H9 (cell line): ENCODE data around the gene ZNF652. TPM values are rescaled to one million over a fixed set of nuclear protein-coding genes. Genes with fewer than 3 reads are reported as not detected.

Experiments
- DNase-seq: peaks from one replicate; pipeline ENCODE4 v3.0.0-alpha.2; 2017
- H2AFZ ChIP-seq: one replicate; pipeline ENCODE4 v1.6.1; 2013; ENCODE audit warnings: mild to moderate bottlenecking, low read length, control low read depth, moderate library complexity
- H2AK5ac ChIP-seq: 2 replicates; pipeline ENCODE4 v1.6.1; 2013; ENCODE audit warnings: low read length, control low read depth, mixed read lengths; ENCODE audit not compliant: insufficient read length
- H2BK120ac ChIP-seq: one replicate; pipeline ENCODE4 v1.6.1; 2013; ENCODE audit warnings: low read depth, mild to moderate bottlenecking, low read length, control low read depth, inconsistent platforms; ENCODE audit not compliant: poor library complexity, severe bottlenecking
- H2BK12ac ChIP-seq: 2 replicates; pipeline ENCODE4 v1.6.1; 2013; ENCODE audit warnings: low read length, control low read depth, mixed read lengths, low read depth; ENCODE audit not compliant: insufficient read length
- H2BK15ac ChIP-seq: 2 replicates; pipeline ENCODE4 v1.6.1; 2013; ENCODE audit warnings: low read depth, low read length, control low read depth
- H2BK20ac ChIP-seq: one replicate; pipeline ENCODE4 v1.6.1; 2013; ENCODE audit warnings: low read depth, mild to moderate bottlenecking, low read length, control low read depth, inconsistent platforms; ENCODE audit not compliant: poor library complexity, severe bottlenecking
- H2BK5ac ChIP-seq: 2 replicates; pipeline ENCODE4 v1.6.1; 2013; ENCODE audit warnings: low read length, control low read depth, mixed read lengths; ENCODE audit not compliant: insufficient read length
- H3K14ac ChIP-seq: 2 replicates; pipeline ENCODE4 v1.6.1; 2013; ENCODE audit warnings: low read length, control low read depth; ENCODE audit not compliant: insufficient read depth
- H3K18ac ChIP-seq: 2 replicates; pipeline ENCODE4 v1.6.1; 2013; ENCODE audit warnings: low read depth, mild to moderate bottlenecking, mixed read lengths, low read length, control low read depth; ENCODE audit not compliant: insufficient read length
- H3K23ac ChIP-seq: 2 replicates; pipeline ENCODE4 v1.6.1; 2013; ENCODE audit warnings: low read length, control low read depth, mixed read lengths, low read depth; ENCODE audit not compliant: insufficient read length
- H3K23me2 ChIP-seq: 2 replicates; pipeline ENCODE4 v1.6.1; 2013; ENCODE audit warnings: low read depth, mild to moderate bottlenecking, mixed read lengths, low read length, control low read depth; ENCODE audit not compliant: insufficient read length, poor library complexity, severe bottlenecking
- H3K27ac ChIP-seq: 2 replicates; pipeline ENCODE4 v1.5.1; 2013; ENCODE audit warnings: low read length, control low read depth, mixed read lengths, low read depth; ENCODE audit not compliant: insufficient read length
- H3K27me3 ChIP-seq: 2 replicates; pipeline ENCODE4 v1.6.1; 2013; ENCODE audit warnings: low read length, control low read depth, inconsistent platforms; ENCODE audit not compliant: insufficient read depth
- H3K4ac ChIP-seq: 2 replicates; pipeline ENCODE4 v1.6.1; 2013; ENCODE audit warnings: low read depth, mild to moderate bottlenecking, control low read depth, inconsistent platforms, low read length, moderate library complexity
- H3K4me1 ChIP-seq: 2 replicates; pipeline ENCODE4 v1.6.1; 2013; ENCODE audit warnings: low read length, control low read depth, inconsistent platforms; ENCODE audit not compliant: insufficient read depth
- H3K4me2 ChIP-seq: 2 replicates; pipeline ENCODE4 v1.6.1; 2013; ENCODE audit warnings: low read length, control low read depth, mixed read lengths; ENCODE audit not compliant: insufficient read length, insufficient read depth
- H3K56ac ChIP-seq: 2 replicates; pipeline ENCODE4 v1.6.1; 2013; ENCODE audit warnings: low read depth, mild to moderate bottlenecking, mixed read lengths, low read length, control low read depth; ENCODE audit not compliant: insufficient read length
- H3K79me1 ChIP-seq: 2 replicates; pipeline ENCODE4 v1.6.1; 2013; ENCODE audit warnings: low read depth, mild to moderate bottlenecking, moderate library complexity, low read length, control low read depth, inconsistent platforms; ENCODE audit not compliant: insufficient read depth, poor library complexity, severe bottlenecking
- H3K79me2 ChIP-seq: 2 replicates; pipeline ENCODE4 v1.6.1; 2013; ENCODE audit warnings: low read length, control low read depth, inconsistent platforms; ENCODE audit not compliant: insufficient read depth
- H3K9ac ChIP-seq: 2 replicates; pipeline ENCODE4 v1.6.1; 2013; ENCODE audit warnings: low read length, control low read depth, mixed read lengths; ENCODE audit not compliant: insufficient read length; ENCODE audit errors: extremely low read depth
- H3K9me3 ChIP-seq: one replicate; pipeline ENCODE4 v1.6.1; 2013; ENCODE audit warnings: low read depth, low read length, inconsistent platforms; ENCODE audit not compliant: control insufficient read depth
- H3T11ph ChIP-seq: one replicate; pipeline ENCODE4 v1.6.1; 2013; ENCODE audit warnings: mild to moderate bottlenecking, low read length, control low read depth, inconsistent platforms
- H4K20me1 ChIP-seq: one replicate; pipeline ENCODE4 v1.6.1; 2013; ENCODE audit not compliant: control insufficient read depth, insufficient read length, insufficient read depth
- H4K5ac ChIP-seq: 2 replicates; pipeline ENCODE4 v1.6.1; 2013; ENCODE audit warnings: low read depth, mild to moderate bottlenecking, mixed read lengths, low read length, control low read depth; ENCODE audit not compliant: insufficient read length
- H4K8ac ChIP-seq: replicated peaks from 2 replicates; pipeline ENCODE4 v1.6.1; 2013; ENCODE audit warnings: low read length, control low read depth, mixed read lengths, low read depth; ENCODE audit not compliant: insufficient read length
- H4K91ac ChIP-seq: 2 replicates; pipeline ENCODE4 v1.6.1; 2013; ENCODE audit warnings: low read depth, mild to moderate bottlenecking, moderate library complexity, mixed read lengths, low read length, control low read depth; ENCODE audit not compliant: insufficient read length
- H3K27ac Mint-ChIP-seq, 3 experiments: 2 replicates in 2 of 3; 3 replicates in 1 of 3; pipeline ENCODE4 v1.8.0; 2020 to 2021; ENCODE audit warnings: mixed read lengths in 3 of 3, mild to moderate bottlenecking in 1 of 3, moderate library complexity in 1 of 3
- H3K27me3 Mint-ChIP-seq: 2 replicates; pipeline ENCODE4 v1.8.0; 2021; ENCODE audit warnings: low read depth, mild to moderate bottlenecking, moderate library complexity, mixed read lengths
- H3K36me3 Mint-ChIP-seq, 3 experiments: 2 replicates in 2 of 3; 3 replicates in 1 of 3; pipeline ENCODE4 v1.8.0; 2020 to 2021; ENCODE audit warnings: low read depth in 3 of 3, mixed read lengths in 3 of 3; ENCODE audit not compliant: insufficient read depth in 1 of 3
- H3K4me1 Mint-ChIP-seq, 2 experiments: 2 replicates each; pipeline ENCODE4 v1.8.0; 2020; ENCODE audit warnings: mixed read lengths in 2 of 2
- H3K4me3 Mint-ChIP-seq, 2 experiments: 2 replicates in 1 of 2; 3 replicates in 1 of 2; pipeline ENCODE4 v1.8.0; 2020 to 2021; ENCODE audit warnings: mild to moderate bottlenecking in 2 of 2, mixed read lengths in 2 of 2, moderate library complexity in 1 of 2
- H3K9me3 Mint-ChIP-seq, 2 experiments: 2 replicates in 1 of 2; 3 replicates in 1 of 2; pipeline ENCODE4 v1.8.0; 2020; ENCODE audit warnings: mild to moderate bottlenecking in 2 of 2, mixed read lengths in 2 of 2, moderate library complexity in 1 of 2
- WGBS: extraction: QIAGEN DNeasy Blood & Tissue Kit; methylation state at CpG from one replicate; pipeline ENCODE4 v1.1.7; 2013; ENCODE audit warnings: missing lambda C conversion rate, low lambda C conversion rate, mixed read lengths; ENCODE audit not compliant: insufficient read length; ENCODE audit errors: extremely low coverage; 5-methylcytosine and 5-hydroxymethylcytosine counted together
- total RNA-seq: library from RNA; stranded (reverse); gene quantifications from 2 replicates; pipeline ENCODE4 v1.2.1, GENCODE V29; 2021
- TF ChIP-seq, protein P1 (sequence below): fragments of 200-600 bp; sonication (generic); conservative IDR thresholded peaks from 3 replicates; pipeline ENCODE4 v1.8.0; 2021; ENCODE audit warnings: antibody characterized with exemption, mild to moderate bottlenecking

The ZNF652 gene
- total RNA-seq, 1 experiment from 2014 or later = 33.6 TPM

GRCh38 chr17:49404906-49405305, 42.9 kb upstream of the ZNF652 start:
- no peak overlapping the region for H3T11ph ChIP-seq
- no peak overlapping the region for H2BK5ac ChIP-seq
- H2BK120ac ChIP-seq = no peak overlapping the region
- peaks cover 2% of the 10 kb centered on the region for H4K20me1 ChIP-seq
- no peak overlapping the region for H2AFZ ChIP-seq
- Mint-ChIP-seq H3K4me1 (peaks cover 7 to 18% of the 10 kb centered on the region in 2 experiments), H3K9me3 (no peaks in the 10 kb centered on the region), H3K27me3 (no peaks in the 10 kb centered on the region), H3K4me3 (no peak overlapping the region), H3K27ac (no peak overlapping the region; a peak in 1 of 7 replicates), H3K36me3 (peaks cover 50 to 75% (median 59%) of the 10 kb centered on the region in 3 experiments)
- no peaks in the 10 kb centered on the region for H3K79me1 ChIP-seq
- no peaks in the 10 kb centered on the region for H3K23me2 ChIP-seq
- H2BK12ac ChIP-seq = no peak overlapping the region
- no CpG with 5 or more reads among the region's 14 CpGs for WGBS
- H3K27ac ChIP-seq = no peak overlapping the region
- TF ChIP-seq, protein P1, sequence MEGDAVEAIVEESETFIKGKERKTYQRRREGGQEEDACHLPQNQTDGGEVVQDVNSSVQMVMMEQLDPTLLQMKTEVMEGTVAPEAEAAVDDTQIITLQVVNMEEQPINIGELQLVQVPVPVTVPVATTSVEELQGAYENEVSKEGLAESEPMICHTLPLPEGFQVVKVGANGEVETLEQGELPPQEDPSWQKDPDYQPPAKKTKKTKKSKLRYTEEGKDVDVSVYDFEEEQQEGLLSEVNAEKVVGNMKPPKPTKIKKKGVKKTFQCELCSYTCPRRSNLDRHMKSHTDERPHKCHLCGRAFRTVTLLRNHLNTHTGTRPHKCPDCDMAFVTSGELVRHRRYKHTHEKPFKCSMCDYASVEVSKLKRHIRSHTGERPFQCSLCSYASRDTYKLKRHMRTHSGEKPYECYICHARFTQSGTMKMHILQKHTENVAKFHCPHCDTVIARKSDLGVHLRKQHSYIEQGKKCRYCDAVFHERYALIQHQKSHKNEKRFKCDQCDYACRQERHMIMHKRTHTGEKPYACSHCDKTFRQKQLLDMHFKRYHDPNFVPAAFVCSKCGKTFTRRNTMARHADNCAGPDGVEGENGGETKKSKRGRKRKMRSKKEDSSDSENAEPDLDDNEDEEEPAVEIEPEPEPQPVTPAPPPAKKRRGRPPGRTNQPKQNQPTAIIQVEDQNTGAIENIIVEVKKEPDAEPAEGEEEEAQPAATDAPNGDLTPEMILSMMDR = no peak
- no peak overlapping the region for H3K23ac ChIP-seq
- no peaks in the 10 kb centered on the region for H3K27me3 ChIP-seq
- DNase-seq = no peak
- H3K4me2 ChIP-seq = no peak overlapping the region
- H4K5ac ChIP-seq = no peak overlapping the region
- no peak overlapping the region for H3K4ac ChIP-seq
- H3K14ac ChIP-seq = no peak overlapping the region
- no peak overlapping the region for H2BK15ac ChIP-seq
- no peak overlapping the region for H4K91ac ChIP-seq
- no peak overlapping the region for H3K56ac ChIP-seq
- H3K4me1 ChIP-seq = no peaks in the 10 kb centered on the region
- H3K18ac ChIP-seq = no peak overlapping the region
- no peaks in the 10 kb centered on the region for H3K79me2 ChIP-seq
- no peak overlapping the region for H3K9ac ChIP-seq
- no peak overlapping the region for H2BK20ac ChIP-seq
- no peaks in the 10 kb centered on the region for H3K9me3 ChIP-seq
- no peak overlapping the region for H2AK5ac ChIP-seq
- H4K8ac ChIP-seq = no peak overlapping the region
